OCI-LY7 (cell line): Measurements from ENCODE around the gene RTKN2. TPM values are rescaled to one million over a fixed set of nuclear protein-coding genes. Genes with fewer than 3 reads are reported as not detected.

Source experiments
- Bru-seq: library from RNA; stranded (reverse); fragments of 400-500 nt; gene quantifications from one replicate; lab custom pipeline; 2021; lab: Mats Ljungman, UMichigan
- BruChase-seq, 2 experiments: library from RNA; stranded (reverse); fragments of 400-500 nt; gene quantifications; one replicate each; lab custom pipeline; 2021; lab: Mats Ljungman, UMichigan
- BruUV-seq: library from RNA; stranded (reverse); fragments of 400-500 nt; replicated peaks from 2 replicates; lab custom pipeline; 2021; lab: Mats Ljungman, UMichigan
- CTCF ChIA-PET: fragments of 300-600 bp; sonication (Branson Sonifier 250); formaldehyde crosslinking; loops from one replicate; lab custom pipeline; 2022; ENCODE audit warnings: antibody characterized with exemption; ENCODE audit not compliant: unreplicated experiment; lab: Charles Lee
- POLR2A ChIA-PET: fragments of 300-600 bp; sonication (Branson Sonifier 250); formaldehyde crosslinking; loops from one replicate; lab custom pipeline; 2022; ENCODE audit warnings: antibody characterized with exemption; lab: Charles Lee
- DNase-seq: peaks from one replicate; pipeline ENCODE4 v3.0.0-alpha.2; 2015; ENCODE audit warnings: low spot score
- H2AFZ ChIP-seq: fragments of 200-600 bp; sonication (generic), shearing (Covaris generic); 2 replicates; pipeline ENCODE4 v1.6.1; 2014; ENCODE audit warnings: mild to moderate bottlenecking, antibody characterized with exemption, low read length, moderate library complexity
- H3K27ac ChIP-seq: fragments of 200-600 bp; sonication (generic); 2 replicates; pipeline ENCODE4 v1.5.1; 2014; ENCODE audit warnings: mixed run types, low read depth, mild to moderate bottlenecking, moderate library complexity, low read length, inconsistent platforms; ENCODE audit not compliant: poor library complexity, severe bottlenecking
- H3K36me3 ChIP-seq: fragments of 200-600 bp; sonication (generic); 2 replicates; pipeline ENCODE4 v1.6.1; 2014; ENCODE audit warnings: mild to moderate bottlenecking, antibody characterized with exemption, low read length, moderate library complexity, mixed read lengths; ENCODE audit not compliant: insufficient read depth
- H3K4me1 ChIP-seq: fragments of 200-600 bp; sonication (generic); 2 replicates; pipeline ENCODE4 v1.5.1; 2014; ENCODE audit warnings: mild to moderate bottlenecking, low read length; ENCODE audit not compliant: insufficient read depth, poor library complexity, severe bottlenecking
- H3K4me2 ChIP-seq: fragments of 200-600 bp; sonication (generic); 2 replicates; pipeline ENCODE4 v1.6.1; 2014; ENCODE audit warnings: mild to moderate bottlenecking, low read length
- H3K4me3 ChIP-seq: fragments of 200-600 bp; sonication (generic); 2 replicates; pipeline ENCODE4 v1.5.1; 2014; ENCODE audit warnings: mild to moderate bottlenecking, low read depth, low read length; ENCODE audit not compliant: poor library complexity, severe bottlenecking
- H3K79me2 ChIP-seq: fragments of 200-600 bp; sonication (generic); 2 replicates; pipeline ENCODE4 v1.6.1; 2016; ENCODE audit warnings: low read depth, mild to moderate bottlenecking, low read length, moderate library complexity, mixed read lengths; ENCODE audit not compliant: insufficient read depth
- H3K9me2 ChIP-seq: fragments of 200-600 bp; sonication (generic); 2 replicates; pipeline ENCODE4 v1.6.1; 2016; ENCODE audit warnings: mild to moderate bottlenecking, low read length, mixed read lengths; ENCODE audit not compliant: insufficient read depth
- H3K9me3 ChIP-seq: fragments of 200-600 bp; sonication (generic); 2 replicates; pipeline ENCODE4 v1.6.1; 2014; ENCODE audit warnings: mild to moderate bottlenecking, mixed run types, low read length, mixed read lengths
- H4K20me1 ChIP-seq: fragments of 200-600 bp; sonication (generic); 2 replicates; pipeline ENCODE4 v1.6.1; 2014; ENCODE audit warnings: mild to moderate bottlenecking, antibody characterized with exemption, low read length, moderate library complexity, mixed read lengths; ENCODE audit not compliant: insufficient read depth
- EZH2phosphoT487 ChIP-seq: fragments of 200-600 bp; sonication (generic); IDR thresholded peaks from 2 replicates; pipeline ENCODE4 v1.6.1; 2018; ENCODE audit warnings: low read depth, borderline replicate concordance, mild to moderate bottlenecking, mixed run types, antibody characterized with exemption, low read length, moderate library complexity, mixed read lengths
- intact Hi-C: fragments of 100-400 bp; cut with micrococcal nuclease; formaldehyde crosslinking; loops from one replicate; pipeline ENCODE4 v1.10.0; 2022; ENCODE audit not compliant: unreplicated experiment
- long read RNA-seq: library from polyadenylated mRNA; stranded (forward); transcript quantifications from one replicate; pipeline ENCODE4 v2.0.0, GENCODE V29; 2022
- total RNA-seq, 2 experiments: library from RNA; depleted of rRNA in 1 of 2; stranded (reverse); fragments of >200 nt in 1 of 2; shearing (Covaris generic) in 1 of 2; gene quantifications; 2 replicates each; pipeline ENCODE4 v1.2.3, GENCODE V29; 2014 to 2022
- TF ChIP-seq, protein P1 (sequence below): fragments of 200-600 bp; sonication (generic); conservative IDR thresholded peaks from 2 replicates; pipeline ENCODE4 v1.5.1; 2014; ENCODE audit warnings: mild to moderate bottlenecking, antibody characterized with exemption, low read length, moderate library complexity, mixed read lengths

The RTKN2 gene
- total RNA-seq (2014; rRNA removed; shearing (Covaris generic)) (19.8 and 20.4 TPM in 2 replicates), total RNA-seq (2022) (12.3 and 15.4 TPM in 2 replicates), Bru-seq, nascent RNA (percentile 70 among the genes with signal in this experiment), BruChase-seq, experiment 1, labeled RNA remaining after a 6-hour chase (percentile 56 among the genes with signal in this experiment), BruChase-seq, experiment 2, labeled RNA remaining after a 2-hour chase (percentile 65 among the genes with signal in this experiment)
- long read RNA-seq, full-length matches to known transcripts: 9 of 22 reads
- long read RNA-seq, partial matches to known transcripts: 3 of 22 reads
- long read RNA-seq, other reads (novel, unspliced or antisense): 10 of 22 reads

DNA sequence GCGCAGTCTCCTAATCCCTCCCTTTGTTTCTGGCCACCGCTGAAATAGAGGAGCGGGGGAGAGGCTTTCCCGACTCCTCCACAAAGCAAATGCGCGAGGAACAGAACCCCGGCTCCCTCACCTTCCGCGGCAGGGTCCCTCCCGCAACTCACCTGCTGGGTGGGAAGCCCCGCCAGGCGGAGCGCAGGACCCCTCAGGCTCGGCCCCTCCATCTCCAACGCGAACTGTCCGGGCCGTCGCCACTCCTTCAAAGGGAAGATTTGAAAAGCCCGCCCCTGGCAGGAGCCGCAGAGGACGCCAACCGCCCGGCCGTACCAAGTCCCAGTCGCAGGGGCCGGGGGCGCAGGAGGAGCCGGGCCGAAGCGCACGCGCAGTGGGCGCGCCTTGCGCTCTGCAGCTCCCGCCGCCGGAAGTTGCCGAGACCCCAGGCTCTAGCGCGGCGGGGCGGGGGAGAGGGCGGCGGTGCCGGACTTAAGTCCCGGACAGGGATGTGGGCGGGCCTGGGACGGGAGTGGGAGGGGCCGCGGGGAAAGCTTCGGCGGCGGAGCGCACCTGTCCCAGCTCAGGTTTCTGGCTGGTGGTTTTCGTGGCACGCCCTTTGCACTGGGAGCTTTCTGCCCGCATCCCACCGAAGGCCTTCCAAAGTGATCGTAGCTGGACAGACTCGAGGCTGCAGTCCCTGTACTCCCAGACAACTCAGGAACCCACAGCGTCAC is at the start of gene RTKN2:
TSS of gene RTKN2 (minus strand) at position 446 of the 716 bp plus-strand sequence. CDS start at position 212, 234 bp downstream.
- BruUV-seq: no TSS peak
- TF ChIP-seq, protein P1, sequence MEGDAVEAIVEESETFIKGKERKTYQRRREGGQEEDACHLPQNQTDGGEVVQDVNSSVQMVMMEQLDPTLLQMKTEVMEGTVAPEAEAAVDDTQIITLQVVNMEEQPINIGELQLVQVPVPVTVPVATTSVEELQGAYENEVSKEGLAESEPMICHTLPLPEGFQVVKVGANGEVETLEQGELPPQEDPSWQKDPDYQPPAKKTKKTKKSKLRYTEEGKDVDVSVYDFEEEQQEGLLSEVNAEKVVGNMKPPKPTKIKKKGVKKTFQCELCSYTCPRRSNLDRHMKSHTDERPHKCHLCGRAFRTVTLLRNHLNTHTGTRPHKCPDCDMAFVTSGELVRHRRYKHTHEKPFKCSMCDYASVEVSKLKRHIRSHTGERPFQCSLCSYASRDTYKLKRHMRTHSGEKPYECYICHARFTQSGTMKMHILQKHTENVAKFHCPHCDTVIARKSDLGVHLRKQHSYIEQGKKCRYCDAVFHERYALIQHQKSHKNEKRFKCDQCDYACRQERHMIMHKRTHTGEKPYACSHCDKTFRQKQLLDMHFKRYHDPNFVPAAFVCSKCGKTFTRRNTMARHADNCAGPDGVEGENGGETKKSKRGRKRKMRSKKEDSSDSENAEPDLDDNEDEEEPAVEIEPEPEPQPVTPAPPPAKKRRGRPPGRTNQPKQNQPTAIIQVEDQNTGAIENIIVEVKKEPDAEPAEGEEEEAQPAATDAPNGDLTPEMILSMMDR: no peak
- no peak for TF ChIP-seq EZH2phosphoT487
- CTCF ChIA-PET: no interaction called here
- H3K4me2 ChIP-seq: peak within 1 kb of the TSS; percentile 97
- no peaks in the 10 kb centered on the region for H3K9me3 ChIP-seq
- H3K4me1 ChIP-seq: peaks cover 39% of the 10 kb centered on the region
- H2AFZ ChIP-seq: peak within 1 kb of the TSS; percentile 77
- no peaks in the 10 kb centered on the region for H3K36me3 ChIP-seq
- intact Hi-C loops: no loop called here
- POLR2A ChIA-PET: interaction anchor here (1.2 kb wide), 1 partner anchor 157 kb away, joined by 3 read pairs; no protein-coding TSS in a partner anchor
- H3K79me2 ChIP-seq: peaks cover 41% of the 10 kb centered on the region
- no peaks in the 10 kb centered on the region for H3K9me2 ChIP-seq
- DNase-seq: peak; percentile 95
- peaks cover 19% of the 10 kb centered on the region for H4K20me1 ChIP-seq
- peak within 1 kb of the TSS; percentile 94 for H3K4me3 ChIP-seq
- peak within 1 kb of the TSS; percentile 26 for H3K27ac ChIP-seq

DNA sequence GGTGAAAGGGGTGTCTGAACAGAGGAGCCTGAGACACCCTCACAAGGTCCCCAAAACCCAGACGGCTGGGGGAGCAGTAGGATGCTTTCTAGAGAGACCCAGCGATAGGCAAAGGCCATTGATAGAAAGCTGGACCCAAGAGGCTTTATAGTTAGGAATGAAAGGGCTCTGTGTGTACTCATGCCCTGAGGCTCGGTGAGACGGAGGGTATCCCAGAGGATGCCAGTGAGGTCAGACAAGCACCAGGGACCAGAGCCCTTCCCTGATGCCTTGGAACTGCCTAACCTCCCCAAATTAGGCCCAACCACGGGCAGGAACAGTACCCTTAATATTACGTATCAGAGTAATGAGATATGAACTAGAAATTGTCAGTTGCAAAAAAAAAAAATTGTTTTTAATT is 48.6 kb upstream of the RTKN2 start:
- H3K4me3 ChIP-seq: no peak overlapping the region
- no peaks in the 10 kb centered on the region for H3K9me3 ChIP-seq
- POLR2A ChIA-PET: interaction anchor here (0.5 kb wide), 1 partner anchor 1495 kb away, joined by 3 read pairs; no protein-coding TSS in a partner anchor
- TF ChIP-seq, protein P1: no peak
- no peak for TF ChIP-seq EZH2phosphoT487
- H3K27ac ChIP-seq: no peak overlapping the region
- no peaks in the 10 kb centered on the region for H4K20me1 ChIP-seq
- DNase-seq: no peak
- H3K4me2 ChIP-seq: no peak overlapping the region
- H3K36me3 ChIP-seq: no peaks in the 10 kb centered on the region
- no peaks in the 10 kb centered on the region for H3K79me2 ChIP-seq
- no peaks in the 10 kb centered on the region for H3K9me2 ChIP-seq
- intact Hi-C loops: no loop called here
- H3K4me1 ChIP-seq: no peaks in the 10 kb centered on the region
- no peak overlapping the region for H2AFZ ChIP-seq
- no TSS peak for BruUV-seq
- CTCF ChIA-PET: no interaction called here
